22Rv1 (cell line): ENCODE data around the gene ST8SIA1.

Experiments
- ZFX ChIP-seq: fragments of 450-650 bp; IDR thresholded peaks from 2 replicates; pipeline ENCODE4 v1.6.1; 2017; ENCODE audit warnings: antibody characterized with exemption, borderline replicate concordance
- TF ChIP-seq, protein P1 (sequence below): fragments of 450-650 bp; IDR thresholded peaks from 2 replicates; pipeline ENCODE4 v1.5.1; 2017; ENCODE audit warnings: mild to moderate bottlenecking

DNA sequence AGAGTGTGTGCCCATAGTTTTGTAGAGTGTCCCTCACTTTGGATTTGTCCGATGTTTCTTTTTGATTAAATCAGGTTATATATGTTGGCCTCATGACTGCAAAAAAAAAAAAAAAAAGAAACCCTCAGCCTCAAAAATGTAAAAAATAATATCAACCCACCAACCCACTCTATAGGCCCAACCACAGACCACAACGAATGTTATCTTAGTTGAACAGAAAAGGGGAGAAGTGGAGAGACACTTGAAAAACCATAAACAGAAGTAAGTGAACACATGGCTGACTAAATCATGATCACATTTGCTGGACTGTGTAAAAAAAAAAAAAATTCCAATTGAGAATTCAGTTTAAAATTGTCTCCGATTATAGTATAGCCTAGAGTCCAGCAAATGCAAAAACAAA lies 45.5 kb upstream of the ST8SIA1 start:
- TF ChIP-seq, protein P1, sequence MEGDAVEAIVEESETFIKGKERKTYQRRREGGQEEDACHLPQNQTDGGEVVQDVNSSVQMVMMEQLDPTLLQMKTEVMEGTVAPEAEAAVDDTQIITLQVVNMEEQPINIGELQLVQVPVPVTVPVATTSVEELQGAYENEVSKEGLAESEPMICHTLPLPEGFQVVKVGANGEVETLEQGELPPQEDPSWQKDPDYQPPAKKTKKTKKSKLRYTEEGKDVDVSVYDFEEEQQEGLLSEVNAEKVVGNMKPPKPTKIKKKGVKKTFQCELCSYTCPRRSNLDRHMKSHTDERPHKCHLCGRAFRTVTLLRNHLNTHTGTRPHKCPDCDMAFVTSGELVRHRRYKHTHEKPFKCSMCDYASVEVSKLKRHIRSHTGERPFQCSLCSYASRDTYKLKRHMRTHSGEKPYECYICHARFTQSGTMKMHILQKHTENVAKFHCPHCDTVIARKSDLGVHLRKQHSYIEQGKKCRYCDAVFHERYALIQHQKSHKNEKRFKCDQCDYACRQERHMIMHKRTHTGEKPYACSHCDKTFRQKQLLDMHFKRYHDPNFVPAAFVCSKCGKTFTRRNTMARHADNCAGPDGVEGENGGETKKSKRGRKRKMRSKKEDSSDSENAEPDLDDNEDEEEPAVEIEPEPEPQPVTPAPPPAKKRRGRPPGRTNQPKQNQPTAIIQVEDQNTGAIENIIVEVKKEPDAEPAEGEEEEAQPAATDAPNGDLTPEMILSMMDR = no peak
- TF ChIP-seq ZFX = no peak
